Trophoblast cell (in vitro differentiated cells and primary cell): Measurements from ENCODE around the gene PAH.

Experiments used
- DNase-seq, 2 donors: peaks; one replicate each; pipeline ENCODE4 v3.0.0-alpha.2; 2016
- H2AFZ ChIP-seq: 2 replicates; pipeline ENCODE4 v1.6.1; 2013; ENCODE audit warnings: low read length, moderate library complexity, mild to moderate bottlenecking; ENCODE audit not compliant: insufficient read depth, poor library complexity
- H2AK5ac ChIP-seq: 2 replicates; pipeline ENCODE4 v1.6.1; 2013; ENCODE audit warnings: mild to moderate bottlenecking, low read length
- H2BK120ac ChIP-seq: 2 replicates; pipeline ENCODE4 v1.6.1; 2013; ENCODE audit warnings: low read length, mild to moderate bottlenecking, moderate library complexity; ENCODE audit not compliant: insufficient read depth, poor library complexity
- H2BK12ac ChIP-seq: 2 replicates; pipeline ENCODE4 v1.6.1; 2013; ENCODE audit warnings: mild to moderate bottlenecking, low read length, moderate library complexity
- H2BK5ac ChIP-seq: 2 replicates; pipeline ENCODE4 v1.6.1; 2013; ENCODE audit warnings: low read length, low read depth, moderate library complexity, mild to moderate bottlenecking; ENCODE audit not compliant: poor library complexity
- H3K14ac ChIP-seq: 2 replicates; pipeline ENCODE4 v1.6.1; 2013; ENCODE audit warnings: mild to moderate bottlenecking, low read length
- H3K18ac ChIP-seq: 2 replicates; pipeline ENCODE4 v1.6.1; 2013; ENCODE audit warnings: mild to moderate bottlenecking, low read length
- H3K23ac ChIP-seq: 2 replicates; pipeline ENCODE4 v1.6.1; 2013; ENCODE audit warnings: low read length
- H3K27ac ChIP-seq: 2 replicates; pipeline ENCODE4 v1.5.1; 2013; ENCODE audit warnings: low read depth, mild to moderate bottlenecking, inconsistent platforms, low read length, moderate library complexity
- H3K27me3 ChIP-seq: 2 replicates; pipeline ENCODE4 v1.6.1; 2013; ENCODE audit warnings: inconsistent platforms, mild to moderate bottlenecking, low read length, moderate library complexity; ENCODE audit not compliant: insufficient read depth
- H3K36me3 ChIP-seq, 2 experiments: 1 replicate in 1 of 2; 2 replicates in 1 of 2; pipeline ENCODE4 v1.6.1; 2013; ENCODE audit warnings: low read length in 2 of 2, mild to moderate bottlenecking in 2 of 2, moderate library complexity in 1 of 2; ENCODE audit not compliant: insufficient read depth in 2 of 2, control insufficient read depth in 1 of 2
- H3K4ac ChIP-seq: 2 replicates; pipeline ENCODE4 v1.6.1; 2013; ENCODE audit warnings: low read depth, mild to moderate bottlenecking, low read length, moderate library complexity
- H3K4me1 ChIP-seq, 2 experiments: 1 replicate in 1 of 2; 2 replicates in 1 of 2; pipeline ENCODE4 v1.6.1; 2013; ENCODE audit warnings: low read length in 2 of 2, mild to moderate bottlenecking in 2 of 2, moderate library complexity in 1 of 2; ENCODE audit not compliant: insufficient read depth in 2 of 2, control insufficient read depth in 1 of 2
- H3K4me2 ChIP-seq: 2 replicates; pipeline ENCODE4 v1.6.1; 2013; ENCODE audit warnings: inconsistent platforms, mild to moderate bottlenecking, low read length, moderate library complexity
- H3K4me3 ChIP-seq: 2 replicates; pipeline ENCODE4 v1.5.1; 2013; ENCODE audit warnings: mild to moderate bottlenecking, low read depth, low read length, inconsistent platforms
- H3K79me1 ChIP-seq: one replicate; pipeline ENCODE4 v1.6.1; 2013; ENCODE audit warnings: low read length
- H3K79me2 ChIP-seq: 2 replicates; pipeline ENCODE4 v1.6.1; 2013; ENCODE audit warnings: low read length, mild to moderate bottlenecking; ENCODE audit not compliant: control insufficient read depth, insufficient read depth, poor library complexity
- H3K9ac ChIP-seq: 2 replicates; pipeline ENCODE4 v1.6.1; 2013; ENCODE audit warnings: mild to moderate bottlenecking, low read length
- H3K9me3 ChIP-seq: 2 replicates; pipeline ENCODE4 v1.6.1; 2013; ENCODE audit warnings: low read depth, mild to moderate bottlenecking, control low read depth, inconsistent platforms, low read length; ENCODE audit not compliant: insufficient read depth
- H4K12ac ChIP-seq: 2 replicates; pipeline ENCODE4 v1.6.1; 2013; ENCODE audit warnings: low read depth, mild to moderate bottlenecking, low read length, moderate library complexity
- H4K8ac ChIP-seq: 2 replicates; pipeline ENCODE4 v1.6.1; 2013; ENCODE audit warnings: low read depth, mild to moderate bottlenecking, low read length, moderate library complexity
- H4K91ac ChIP-seq: one replicate; pipeline ENCODE4 v1.6.1; 2013; ENCODE audit warnings: low read depth, mild to moderate bottlenecking, low read length, moderate library complexity
- WGBS: extraction: QIAGEN DNeasy Blood & Tissue Kit; methylation state at CpG from one replicate; pipeline ENCODE4 v1.1.7; 2013; ENCODE audit warnings: missing lambda C conversion rate; ENCODE audit not compliant: insufficient read length, insufficient coverage; ENCODE audit errors: extremely low coverage; 5-methylcytosine and 5-hydroxymethylcytosine counted together

The PAH gene

DNA sequence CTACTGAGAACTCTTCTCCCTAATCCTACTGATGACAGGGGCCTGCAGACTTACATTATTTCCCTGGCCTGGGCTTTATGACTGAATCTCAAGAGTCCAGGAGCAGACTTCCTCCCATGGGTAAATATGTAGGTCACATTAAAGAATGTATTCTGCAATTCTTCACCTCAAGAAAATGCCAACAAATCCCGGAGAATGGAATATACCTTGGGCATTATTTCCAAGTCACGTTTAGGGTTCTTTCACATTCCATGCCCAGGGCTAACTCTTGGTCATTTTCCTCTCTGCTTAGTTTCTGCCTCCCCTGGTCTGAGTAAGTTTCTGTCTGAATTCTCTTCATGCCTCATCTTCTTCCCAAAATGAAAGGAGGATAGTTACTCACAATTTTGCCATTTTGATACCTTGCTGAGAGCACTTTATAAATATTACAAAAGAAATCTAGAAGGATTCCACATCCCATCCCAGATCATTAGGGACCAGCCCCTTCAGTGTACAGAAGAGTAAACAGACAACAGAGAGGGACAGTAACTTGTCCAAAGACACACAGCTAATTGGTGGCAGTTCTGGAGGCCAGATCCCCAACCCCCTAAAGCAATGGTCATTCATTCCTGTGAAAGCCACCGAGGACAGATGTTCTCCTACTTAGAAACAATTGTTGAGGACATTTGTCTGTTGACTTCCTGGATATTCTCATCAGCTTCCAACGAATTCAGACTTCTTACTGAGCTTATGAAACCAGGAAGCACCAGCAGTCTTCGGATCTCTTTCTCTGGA, 605 bp downstream of the PAH start:
- Histone ChIP-seq H2BK5ac (no peak overlapping the region), H2AK5ac (no peak overlapping the region), H3K4me1 (peaks cover 0 to 4% of the 10 kb centered on the region in 2 experiments), H3K18ac (no peak overlapping the region), H3K14ac (no peak overlapping the region), H3K79me1 (no peaks in the 10 kb centered on the region), H3K27me3 (no peaks in the 10 kb centered on the region), H2BK12ac (no peak overlapping the region), H3K27ac (no peak overlapping the region), H2AFZ (peak overlapping the region; percentile 56), H3K9ac (no peak overlapping the region), H3K4ac (no peak overlapping the region), H3K4me3 (no peak overlapping the region), H3K4me2 (no peak overlapping the region), H3K9me3 (no peaks in the 10 kb centered on the region), H2BK120ac (no peak overlapping the region), H4K8ac (no peak overlapping the region), H4K12ac (no peak overlapping the region), H4K91ac (no peak overlapping the region), H3K23ac (no peak overlapping the region), H3K36me3 (no peaks in the 10 kb centered on the region), H3K79me2 (no peaks in the 10 kb centered on the region)
- DNase-seq: no peak
- no CpG with 5 or more reads among the region's 5 CpGs for WGBS

DNA sequence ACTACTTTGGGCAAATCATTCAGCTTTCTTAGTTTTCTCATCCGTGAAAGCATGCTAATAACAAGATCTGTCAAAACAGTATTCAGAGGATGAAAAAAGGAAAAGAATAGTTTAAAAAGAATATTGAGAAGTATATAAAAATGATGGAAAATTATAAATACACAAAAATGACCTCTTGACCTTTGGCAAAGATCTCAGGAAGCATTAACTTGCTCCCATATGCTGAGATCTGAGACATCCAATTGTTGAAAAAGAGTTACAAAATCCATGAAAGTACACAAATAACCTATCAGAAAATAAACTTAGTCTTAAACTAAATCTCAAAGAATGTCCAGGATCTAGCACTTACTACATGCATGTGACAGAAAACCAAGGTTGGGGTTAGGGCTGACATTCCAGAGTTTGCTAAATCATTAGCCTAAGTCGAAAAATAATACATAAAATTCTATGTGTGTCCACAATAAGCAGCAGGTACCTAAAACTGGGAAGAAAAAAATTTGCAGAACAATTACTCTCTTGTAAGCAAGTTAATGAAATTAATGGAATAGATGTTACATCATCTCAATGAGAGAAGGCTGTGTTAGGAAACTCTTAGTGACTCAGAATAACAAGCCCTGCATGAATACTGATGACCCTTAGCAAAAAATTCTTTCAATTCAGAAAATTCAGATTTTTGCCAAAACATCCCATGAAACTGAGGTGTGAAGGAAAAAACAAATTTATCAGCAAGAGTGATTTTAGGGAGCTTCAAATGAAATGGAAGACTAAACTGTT, 3.4 kb downstream of the PAH start:
- Histone ChIP-seq H2BK12ac (no peak overlapping the region), H3K18ac (no peak overlapping the region), H2AFZ (no peak overlapping the region), H3K79me1 (no peaks in the 10 kb centered on the region), H3K4me1 (peaks cover 0 to 4% of the 10 kb centered on the region in 2 experiments), H3K36me3 (no peaks in the 10 kb centered on the region), H2AK5ac (no peak overlapping the region), H3K14ac (no peak overlapping the region), H4K8ac (no peak overlapping the region), H3K9me3 (no peaks in the 10 kb centered on the region), H3K4ac (no peak overlapping the region), H3K23ac (no peak overlapping the region), H4K12ac (no peak overlapping the region), H3K79me2 (no peaks in the 10 kb centered on the region), H4K91ac (no peak overlapping the region), H3K27ac (no peak overlapping the region), H3K4me2 (no peak overlapping the region), H3K4me3 (no peak overlapping the region), H3K27me3 (no peaks in the 10 kb centered on the region), H2BK120ac (no peak overlapping the region), H2BK5ac (no peak overlapping the region), H3K9ac (no peak overlapping the region)
- peak in 1 of 2 donors; percentile 38 for DNase-seq
- no CpG with 5 or more reads among the region's 2 CpGs for WGBS

DNA sequence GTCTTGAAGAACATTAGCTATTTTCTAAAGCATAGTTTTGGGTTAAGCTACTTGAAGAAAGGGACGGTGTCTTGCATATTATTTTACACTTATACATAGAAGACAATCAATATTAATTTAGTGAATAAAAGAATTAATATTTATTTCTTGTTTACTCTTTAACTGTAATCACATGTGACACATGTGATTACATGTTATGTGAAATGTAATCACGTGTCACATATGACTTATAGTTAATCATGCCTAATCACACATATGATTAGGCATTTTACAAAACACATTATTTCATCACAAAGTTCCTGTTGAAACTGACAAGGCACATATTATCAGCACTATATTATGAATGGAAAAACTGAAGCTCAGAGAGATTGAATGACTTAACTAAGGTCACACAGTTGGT, 4.8 kb downstream of the PAH start:
- no peaks in the 10 kb centered on the region for H3K79me1 ChIP-seq
- H3K4me2 ChIP-seq: no peak overlapping the region
- no peaks in the 10 kb centered on the region for H3K79me2 ChIP-seq
- no peak overlapping the region for H3K27ac ChIP-seq
- H3K27me3 ChIP-seq: no peaks in the 10 kb centered on the region
- H2AFZ ChIP-seq: no peak overlapping the region
- no peak overlapping the region for H2BK120ac ChIP-seq
- no peak for DNase-seq
- WGBS: no CpG with 5 or more reads among the region's 2 CpGs
- no peak overlapping the region for H3K23ac ChIP-seq
- H3K9ac ChIP-seq: no peak overlapping the region
- no peak overlapping the region for H4K12ac ChIP-seq
- no peak overlapping the region for H3K4me3 ChIP-seq
- no peak overlapping the region for H3K14ac ChIP-seq
- H3K9me3 ChIP-seq: no peaks in the 10 kb centered on the region
- no peak overlapping the region for H3K4ac ChIP-seq
- no peak overlapping the region for H2BK12ac ChIP-seq
- no peaks in the 10 kb centered on the region for H3K36me3 ChIP-seq
- no peak overlapping the region for H4K8ac ChIP-seq
- H4K91ac ChIP-seq: no peak overlapping the region
- peaks cover 0 to 4% of the 10 kb centered on the region in 2 experiments for H3K4me1 ChIP-seq
- no peak overlapping the region for H3K18ac ChIP-seq
- no peak overlapping the region for H2BK5ac ChIP-seq
- H2AK5ac ChIP-seq: no peak overlapping the region

DNA sequence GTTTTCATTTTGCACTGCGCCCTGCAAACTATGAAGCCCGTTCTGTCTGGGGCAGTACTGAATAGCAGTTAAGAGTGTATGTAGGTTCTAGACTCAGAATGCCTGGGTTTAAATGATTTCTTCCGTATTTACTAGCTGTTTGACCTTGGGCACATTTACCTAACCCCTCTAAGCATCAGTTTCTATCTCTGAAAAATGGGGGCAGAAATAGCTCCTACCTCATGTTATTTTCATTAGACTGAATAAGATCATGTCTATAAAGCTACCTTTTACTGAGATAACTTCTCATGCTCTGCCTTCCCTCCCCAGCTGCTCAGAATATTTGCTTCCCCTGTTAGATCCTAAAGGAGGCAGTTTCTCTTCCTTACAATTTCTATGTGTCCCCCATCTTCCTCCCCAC, 5.7 kb downstream of the PAH start:
- no peak overlapping the region for H2AK5ac ChIP-seq
- H3K36me3 ChIP-seq: no peaks in the 10 kb centered on the region
- no peaks in the 10 kb centered on the region for H3K79me2 ChIP-seq
- no peak overlapping the region for H3K9ac ChIP-seq
- no peak overlapping the region for H2BK120ac ChIP-seq
- H3K18ac ChIP-seq: no peak overlapping the region
- no peaks in the 10 kb centered on the region for H3K27me3 ChIP-seq
- H4K91ac ChIP-seq: no peak overlapping the region
- H4K8ac ChIP-seq: no peak overlapping the region
- no peaks in the 10 kb centered on the region for H3K79me1 ChIP-seq
- no peak overlapping the region for H3K4ac ChIP-seq
- H2BK12ac ChIP-seq: no peak overlapping the region
- no CpG with 5 or more reads among the region's 3 CpGs for WGBS
- H2AFZ ChIP-seq: no peak overlapping the region
- no peak overlapping the region for H3K23ac ChIP-seq
- no peaks in the 10 kb centered on the region for H3K4me1 ChIP-seq
- H2BK5ac ChIP-seq: no peak overlapping the region
- H3K4me3 ChIP-seq: no peak overlapping the region
- no peak overlapping the region for H3K14ac ChIP-seq
- H3K4me2 ChIP-seq: no peak overlapping the region
- no peak overlapping the region for H4K12ac ChIP-seq
- no peak overlapping the region for H3K27ac ChIP-seq
- no peak for DNase-seq
- H3K9me3 ChIP-seq: no peaks in the 10 kb centered on the region
